COR-L47 (cell line): Measurements from ENCODE around the gene PRKCQ.

Source experiments
- DNase-seq: peaks from one replicate; lab custom pipeline; 2025; lab: John Stamatoyannopoulos, UW

Gene PRKCQ

GRCh38 chr10:6567203-6567703 lies 12.8 kb downstream of the PRKCQ start:
- DNase-seq = no peak

DNA sequence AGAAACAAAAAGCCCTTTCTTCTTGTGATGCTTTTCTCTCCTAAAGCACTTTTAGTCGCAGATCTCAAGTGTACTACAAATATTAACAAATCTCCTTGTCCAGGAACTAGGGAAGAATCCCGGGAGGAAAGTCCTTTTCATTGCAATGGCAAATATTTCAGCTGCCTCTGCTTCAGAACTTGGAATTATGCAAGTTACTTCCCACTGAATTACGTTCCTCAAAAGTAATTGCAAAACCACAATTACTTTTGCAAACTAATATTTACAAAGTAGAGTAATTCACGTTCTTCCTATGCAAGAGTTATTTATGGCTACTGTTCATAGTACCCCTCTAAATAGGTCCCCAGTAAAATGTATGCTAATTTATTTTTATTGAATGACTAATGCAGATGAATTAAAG lies 14.5 kb downstream of the PRKCQ start:
- DNase-seq = no peak

GRCh38 chr10:6564367-6564766 lies 15.7 kb downstream of the PRKCQ start:
- no peak for DNase-seq

DNA sequence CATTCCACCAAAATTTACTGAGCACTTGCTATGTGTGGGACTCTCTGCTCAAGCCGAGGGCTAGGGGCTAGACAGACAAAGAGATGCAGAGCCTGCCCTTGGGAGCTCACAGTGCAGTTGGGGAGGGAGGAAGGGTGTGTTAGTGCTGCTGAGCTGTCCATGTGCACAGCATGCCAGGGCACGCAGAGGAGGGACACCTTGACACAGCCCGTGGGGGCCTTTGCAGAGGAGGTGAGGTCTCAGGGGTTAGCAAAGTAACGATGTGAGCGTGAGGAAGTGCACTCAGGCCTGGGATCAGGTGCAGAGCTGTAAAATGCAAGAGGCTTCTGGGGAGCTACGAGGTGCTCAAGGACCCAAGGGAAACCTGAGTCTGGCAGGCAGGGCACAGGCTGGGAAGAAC lies 16.3 kb downstream of the PRKCQ start:
- no peak for DNase-seq

DNA sequence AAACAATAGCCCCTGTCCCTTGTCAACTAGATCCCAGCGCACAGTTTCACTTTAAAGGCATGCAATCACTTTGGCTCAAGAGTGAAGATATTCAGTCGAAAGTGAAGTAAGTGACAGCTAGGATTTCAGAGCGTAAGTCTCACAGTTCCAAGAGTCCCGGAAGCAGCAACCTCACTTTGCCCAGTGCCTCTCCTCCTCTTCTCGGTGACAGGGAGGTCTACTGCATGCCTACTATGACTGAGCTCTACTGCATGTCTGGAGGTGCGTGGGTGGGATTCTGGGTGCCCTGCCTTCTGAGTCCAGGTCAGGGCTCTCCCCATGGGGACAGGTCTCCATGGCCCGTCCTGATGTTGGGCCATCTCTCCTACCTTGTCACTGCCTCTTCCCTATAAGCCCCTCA lies 17.0 kb downstream of the PRKCQ start:
- no peak for DNase-seq

DNA sequence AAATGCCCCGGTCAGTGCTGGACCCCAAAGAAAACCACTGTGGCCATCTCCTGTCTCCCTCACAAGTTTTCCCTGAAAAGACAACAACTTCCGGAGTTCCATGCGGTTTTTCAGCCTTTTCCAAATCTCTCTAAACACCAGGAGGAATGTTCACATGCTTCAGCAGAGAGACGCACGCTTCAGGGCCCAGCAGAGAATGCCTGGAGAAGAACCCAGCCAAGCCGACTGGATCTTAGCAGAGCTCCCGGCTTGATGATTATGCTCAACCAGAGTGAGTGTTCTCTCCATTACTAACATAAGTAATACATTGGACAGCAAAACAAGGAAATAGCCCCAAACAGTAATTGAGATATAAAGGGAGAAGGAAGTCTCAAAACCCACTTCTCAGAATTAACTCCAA lies 17.9 kb downstream of the PRKCQ start:
- DNase-seq = no peak

DNA sequence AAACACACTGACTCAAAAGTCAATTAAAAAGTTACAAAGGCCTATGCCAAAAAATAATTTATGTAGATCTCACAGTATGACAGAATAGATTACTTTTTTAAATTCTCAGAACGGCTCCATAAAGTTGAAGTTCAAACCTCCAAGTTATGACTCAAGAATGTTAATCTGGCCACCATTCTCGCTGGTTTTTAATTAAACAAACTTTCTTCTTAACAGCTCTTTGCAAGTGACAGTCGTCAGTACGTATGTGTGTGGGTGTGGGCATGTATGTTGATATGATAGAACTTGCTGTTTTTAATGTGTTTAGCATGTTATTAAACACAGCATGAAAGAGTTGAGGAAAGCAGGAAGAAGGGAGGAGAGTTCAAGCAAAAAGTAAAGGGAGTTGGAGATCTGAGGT lies 18.5 kb downstream of the PRKCQ start:
- no peak for DNase-seq

- DNase-seq = no peak
Observed at GRCh38 chr10:6558759-6559461, 21.2 kb downstream of the PRKCQ start.

- no peak for DNase-seq
Observed at GRCh38 chr10:6558272-6558671, 21.8 kb downstream of the PRKCQ start.

GRCh38 chr10:6553937-6554336 lies 26.1 kb downstream of the PRKCQ start:
- no peak for DNase-seq

GRCh38 chr10:6543431-6544005 lies 36.6 kb downstream of the PRKCQ start:
- no peak for DNase-seq

GRCh38 chr10:6542999-6543430 lies 37.1 kb downstream of the PRKCQ start:
- no peak for DNase-seq

- DNase-seq = no peak
Observed at GRCh38 chr10:6539833-6540232, 40.2 kb downstream of the PRKCQ start.

DNA sequence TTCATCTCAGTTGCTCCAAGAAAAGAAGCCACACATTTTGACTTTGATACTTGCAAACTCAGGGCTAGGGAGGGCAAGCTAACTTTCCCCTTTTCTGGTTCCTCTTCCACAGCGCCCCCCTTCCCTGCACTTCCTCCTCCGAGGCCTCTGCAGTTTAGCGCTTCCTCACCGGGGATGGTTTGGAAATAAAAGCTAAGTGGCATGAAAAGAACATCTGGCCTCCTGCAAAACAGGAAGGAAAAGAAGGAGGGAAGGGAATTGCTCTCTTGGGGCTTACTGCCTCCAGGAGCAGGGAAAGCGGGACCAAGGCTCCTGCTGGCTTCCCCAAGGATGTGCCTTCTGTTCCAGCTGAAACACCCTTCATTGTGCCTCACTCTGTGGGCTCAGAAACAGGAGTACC lies 42.3 kb downstream of the PRKCQ start:
- DNase-seq = no peak

DNA sequence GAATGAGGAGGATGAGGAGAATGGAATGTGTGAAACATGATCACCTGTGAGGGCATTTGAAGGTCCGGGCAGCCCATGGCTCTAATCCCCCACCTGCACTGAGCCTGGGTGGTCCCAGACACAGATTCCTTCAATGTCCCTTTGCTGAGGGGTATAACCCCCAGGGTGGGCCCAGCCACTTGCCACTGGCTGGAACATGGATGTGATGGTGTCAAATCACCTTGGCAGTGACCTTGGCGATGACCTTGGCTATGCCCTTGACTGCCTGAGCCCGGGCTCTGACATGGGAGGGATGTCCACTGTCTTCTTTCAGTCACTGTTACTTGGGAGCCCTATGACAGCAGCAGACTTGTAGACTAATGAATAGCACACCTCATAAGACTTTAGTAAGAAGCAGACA lies 44.0 kb downstream of the PRKCQ start:
- no peak for DNase-seq

DNA sequence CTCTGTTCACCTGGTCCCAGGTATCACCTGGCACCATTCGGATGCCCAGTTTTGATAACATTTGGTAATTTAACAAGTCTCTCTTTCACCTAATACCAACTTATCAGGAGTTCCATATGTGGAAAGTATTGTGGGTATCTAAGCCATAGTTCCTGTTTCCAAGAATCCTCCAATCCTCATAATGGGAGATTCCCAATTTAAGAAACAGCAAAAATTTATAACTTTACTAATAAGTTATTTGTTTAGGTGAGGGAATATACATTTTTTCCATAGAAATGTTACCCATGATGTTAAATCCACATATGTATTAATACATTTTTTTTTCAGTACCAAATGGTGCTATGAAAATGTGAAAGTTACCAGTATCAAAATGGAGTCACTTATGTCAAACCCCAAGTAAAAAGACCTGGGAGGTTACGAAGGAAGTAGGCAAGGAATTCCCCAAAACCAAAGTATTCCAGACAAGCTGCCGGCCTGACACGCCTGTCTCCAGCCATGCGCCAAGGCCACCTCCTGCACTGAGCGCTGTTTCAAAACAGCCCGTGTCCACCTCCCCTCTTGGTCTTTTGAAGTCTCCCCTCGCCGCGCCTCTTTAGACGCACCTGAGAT lies 44.8 kb downstream of the PRKCQ start:
- DNase-seq = no peak

DNA sequence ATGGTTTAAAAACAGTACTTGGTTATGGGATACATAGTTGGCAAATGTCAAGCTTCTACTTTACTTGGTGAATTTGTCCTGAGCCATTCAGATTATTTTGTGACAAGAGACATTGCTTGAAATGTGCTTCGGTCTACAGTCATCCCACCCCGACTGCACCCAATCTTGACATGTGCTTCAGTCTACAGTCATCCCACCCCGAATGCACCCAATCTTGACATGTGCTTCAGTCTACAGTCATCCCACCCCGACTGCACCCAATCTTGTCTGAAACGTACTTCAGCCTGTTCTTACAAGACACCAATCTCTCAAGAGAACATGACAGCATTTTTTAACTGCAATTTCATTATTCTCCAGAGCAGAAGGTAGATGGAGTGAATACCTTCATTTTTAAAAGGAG lies 47.8 kb downstream of the PRKCQ start:
- no peak for DNase-seq

- no peak for DNase-seq
Observed at GRCh38 chr10:6530966-6531365, 49.1 kb downstream of the PRKCQ start.

DNA sequence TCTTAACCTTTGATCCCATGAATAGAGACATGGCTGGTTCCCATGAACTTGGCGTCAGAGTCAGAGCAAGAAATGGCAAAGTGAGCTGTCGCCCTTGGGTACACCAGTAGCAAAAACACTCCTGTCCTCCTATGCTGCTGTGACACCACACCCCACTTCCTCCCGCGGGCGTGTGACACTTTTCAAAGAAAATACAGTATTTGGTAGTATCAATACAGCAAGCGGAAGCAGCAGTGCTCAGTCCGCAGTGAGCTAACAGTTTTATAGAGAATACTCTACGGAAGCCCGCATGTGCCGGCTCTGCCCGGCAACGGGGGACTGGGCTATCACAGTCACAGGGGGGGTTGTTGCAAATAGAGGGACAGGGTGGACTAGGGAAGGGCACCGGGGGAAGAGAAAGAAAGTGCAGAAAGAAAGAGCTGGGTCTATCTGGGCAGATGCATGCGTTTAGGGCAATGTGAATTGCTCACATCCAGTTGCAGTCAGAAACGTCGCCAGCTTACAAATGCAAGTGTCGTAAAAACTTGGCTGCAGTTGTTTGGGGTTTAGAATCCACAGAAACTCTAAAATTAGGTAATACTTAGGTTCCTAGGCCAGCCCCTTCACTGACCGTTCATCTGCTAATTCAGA lies 49.8 kb downstream of the PRKCQ start:
- DNase-seq = no peak

DNA sequence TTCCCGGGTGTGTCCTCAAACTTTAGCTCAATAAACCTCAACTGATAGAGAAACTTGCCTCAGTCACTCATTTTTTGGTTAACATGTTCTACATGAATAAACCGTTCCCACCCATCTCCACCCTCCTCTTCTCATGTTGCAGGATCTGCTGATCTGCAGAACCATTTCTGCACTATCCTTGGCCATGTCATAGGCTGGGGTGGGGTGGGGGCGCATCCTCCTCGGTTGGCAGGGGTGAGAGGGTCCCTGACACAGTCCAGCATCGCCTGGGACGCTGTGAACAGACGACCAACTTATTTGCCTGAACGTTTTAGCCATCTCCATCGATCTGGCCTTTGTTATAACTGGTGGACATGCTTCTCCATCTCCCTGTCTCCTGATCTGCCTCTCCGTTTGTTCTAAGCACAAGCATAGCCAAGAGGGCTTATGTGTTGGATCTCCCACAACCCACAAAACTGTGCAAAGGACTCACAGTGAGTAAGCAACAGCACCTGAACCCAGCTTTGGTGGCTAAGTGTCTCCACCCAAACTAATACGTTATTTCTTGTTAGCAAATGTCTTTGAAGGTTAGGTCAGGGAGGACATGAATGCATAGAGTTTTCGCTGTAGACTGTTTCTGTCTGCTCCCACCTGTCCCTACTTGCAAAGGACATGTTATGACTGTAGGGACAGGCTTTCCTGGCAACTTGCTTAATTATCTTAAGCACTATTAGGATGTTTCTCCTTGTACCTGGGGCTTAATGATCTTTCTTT lies 51.7 kb downstream of the PRKCQ start:
- no peak for DNase-seq

GRCh38 chr10:6525599-6526165 lies 54.4 kb downstream of the PRKCQ start:
- no peak for DNase-seq

- no peak for DNase-seq
Observed at GRCh38 chr10:6522230-6522629, 57.8 kb downstream of the PRKCQ start.
